ENCODE results near the gene COA1.
A peak's percentile ranks its signal among the peaks of the same experiment; 100 is the strongest.
"Not testable (repeated sequence)": the region's sequence is repeated elsewhere in the genome, so short reads cannot be mapped to it uniquely, and the experiment has no call there.

The COA1 gene

GRCh38 chr7:43636093-43636492 lies 93.2 kb downstream of the COA1 start:
- no peak for TF ChIP-seq CTCF (conservative IDR thresholded peaks at IDR 0.05; ENCODE audit: low read depth, low read length)
- no peak overlapping the region for H3K4me3 ChIP-seq (ENCODE audit: low read length)
- peak; percentile 77 for DNase-seq (ENCODE audit: low read depth)

GRCh38 chr7:43634384-43634783 lies 94.9 kb downstream of the COA1 start:
- no peak for DNase-seq (ENCODE audit: low read depth)
- TF ChIP-seq CTCF (conservative IDR thresholded peaks at IDR 0.05; ENCODE audit: low read depth, low read length) = no peak
- H3K4me3 ChIP-seq (ENCODE audit: low read length) = no peak overlapping the region

- DNase-seq (ENCODE audit: low read depth) = no peak
- no peak overlapping the region for H3K4me3 ChIP-seq (ENCODE audit: low read length)
- TF ChIP-seq CTCF (conservative IDR thresholded peaks at IDR 0.05; ENCODE audit: low read depth, low read length) = no peak
Measured at GRCh38 chr7:43632746-43633145, 96.6 kb downstream of the COA1 start.

GRCh38 chr7:43631559-43631958 lies 97.8 kb downstream of the COA1 start:
- no peak for TF ChIP-seq CTCF (conservative IDR thresholded peaks at IDR 0.05; ENCODE audit: low read depth, low read length)
- DNase-seq (ENCODE audit: low read depth) = no peak
- no peak overlapping the region for H3K4me3 ChIP-seq (ENCODE audit: low read length)

- no peak overlapping the region for H3K4me3 ChIP-seq (ENCODE audit: low read length)
- no peak for DNase-seq (ENCODE audit: low read depth)
- TF ChIP-seq CTCF (conservative IDR thresholded peaks at IDR 0.05; ENCODE audit: low read depth, low read length) = no peak
Measured at GRCh38 chr7:43630482-43630881, 98.8 kb downstream of the COA1 start.

- H3K4me3 ChIP-seq (ENCODE audit: low read length) = no peak overlapping the region
- no peak for DNase-seq (ENCODE audit: low read depth)
- no peak for TF ChIP-seq CTCF (conservative IDR thresholded peaks at IDR 0.05; ENCODE audit: low read depth, low read length)
Measured at GRCh38 chr7:43629857-43630256, 99.5 kb downstream of the COA1 start.

- H3K4me3 ChIP-seq (ENCODE audit: low read length) = no peak overlapping the region
- TF ChIP-seq CTCF (conservative IDR thresholded peaks at IDR 0.05; ENCODE audit: low read depth, low read length) = no peak
- no peak for DNase-seq (ENCODE audit: low read depth)
Measured at GRCh38 chr7:43628431-43628830, 100.9 kb downstream of the COA1 start.

- H3K4me3 ChIP-seq (ENCODE audit: low read length); DNase-seq (ENCODE audit: low read depth): not testable (repeated sequence)
Measured at GRCh38 chr7:43627798-43628197, 101.5 kb downstream of the COA1 start.

Measured in retinal pigment epithelial cell (primary cell).